ENCODE results near the gene VPREB1.

DNA sequence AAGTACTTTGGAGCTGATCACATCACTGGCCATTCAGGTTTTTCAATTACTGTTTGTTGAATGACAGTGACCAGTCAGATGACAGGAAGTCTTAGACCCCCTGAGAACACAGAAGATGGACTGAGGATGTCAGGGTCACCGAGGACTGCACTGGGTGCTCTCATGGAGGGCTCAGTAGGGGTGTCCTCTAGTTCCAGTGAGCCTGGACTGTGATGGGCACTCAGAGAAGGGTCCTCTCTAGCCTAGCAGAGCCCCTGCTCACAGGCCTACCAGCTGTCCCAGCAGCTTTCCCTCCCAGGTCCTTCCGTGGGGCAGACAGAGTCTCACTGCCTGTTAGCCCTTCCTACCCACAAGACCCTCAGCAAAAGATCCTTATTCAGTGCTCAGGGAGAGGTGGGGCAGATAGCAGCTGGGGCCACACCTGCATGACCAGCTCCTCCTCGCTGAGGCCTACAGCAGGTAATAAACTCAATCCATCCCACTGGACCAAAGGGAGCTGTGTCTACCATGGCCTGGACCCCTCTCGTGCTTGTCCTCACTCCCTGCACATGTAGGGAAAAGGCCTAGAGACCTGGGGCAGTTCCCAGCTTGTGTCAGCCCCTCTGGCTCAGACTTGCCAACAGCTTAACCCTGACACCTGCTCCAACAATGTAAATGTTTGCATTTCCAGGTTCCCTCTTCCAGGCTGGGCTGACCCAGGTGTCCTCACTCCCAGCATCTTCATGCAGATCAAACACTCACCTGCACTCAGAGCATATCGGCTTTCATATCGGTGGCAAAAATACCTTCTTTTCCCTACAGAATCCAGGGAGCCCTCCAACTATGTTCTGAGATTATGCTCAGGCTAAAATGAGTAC is 25.2 kb upstream of the VPREB1 start:
- TF ChIP-seq, protein P1, sequence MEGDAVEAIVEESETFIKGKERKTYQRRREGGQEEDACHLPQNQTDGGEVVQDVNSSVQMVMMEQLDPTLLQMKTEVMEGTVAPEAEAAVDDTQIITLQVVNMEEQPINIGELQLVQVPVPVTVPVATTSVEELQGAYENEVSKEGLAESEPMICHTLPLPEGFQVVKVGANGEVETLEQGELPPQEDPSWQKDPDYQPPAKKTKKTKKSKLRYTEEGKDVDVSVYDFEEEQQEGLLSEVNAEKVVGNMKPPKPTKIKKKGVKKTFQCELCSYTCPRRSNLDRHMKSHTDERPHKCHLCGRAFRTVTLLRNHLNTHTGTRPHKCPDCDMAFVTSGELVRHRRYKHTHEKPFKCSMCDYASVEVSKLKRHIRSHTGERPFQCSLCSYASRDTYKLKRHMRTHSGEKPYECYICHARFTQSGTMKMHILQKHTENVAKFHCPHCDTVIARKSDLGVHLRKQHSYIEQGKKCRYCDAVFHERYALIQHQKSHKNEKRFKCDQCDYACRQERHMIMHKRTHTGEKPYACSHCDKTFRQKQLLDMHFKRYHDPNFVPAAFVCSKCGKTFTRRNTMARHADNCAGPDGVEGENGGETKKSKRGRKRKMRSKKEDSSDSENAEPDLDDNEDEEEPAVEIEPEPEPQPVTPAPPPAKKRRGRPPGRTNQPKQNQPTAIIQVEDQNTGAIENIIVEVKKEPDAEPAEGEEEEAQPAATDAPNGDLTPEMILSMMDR (IDR thresholded peaks at IDR 0.05), result no peak
- TF ChIP-seq POLR2A (IDR thresholded peaks at IDR 0.05), result no peak

All from transverse colon (tissue), 3 donors.